Measurements from ENCODE around the gene PDE4D. TPM values are rescaled to one million over a fixed set of nuclear protein-coding genes. Genes with fewer than 3 reads are reported as not detected.

PDE4D gene
- total and polyA plus RNA-seq, 10 of the 15 experiments (the other 5 are each of a cell fraction or from before 2014, with no cell fraction given): 0.87 to 4.1 (median 2.2) TPM

GRCh38 chr5:59577485-59577884, 316.0 kb downstream of the PDE4D start:
- ATAC-seq: no peak
- CTCF ChIA-PET: no interaction called here
- no peak overlapping the region for H2AFZ ChIP-seq (ENCODE audit: control insufficient read depth, low read depth, low read length)
- in situ Hi-C loops (cut with MboI) (no loop called here), intact Hi-C loops (cut with micrococcal nuclease; ENCODE audit: unreplicated experiment) (no loop called here)
- H3K9ac ChIP-seq (ENCODE audit: control insufficient read depth, insufficient read depth, low read length): no peak overlapping the region
- DNase-seq (ENCODE audit: low read depth, low spot score): no peak
- no TSS peak for BruUV-seq (replicated peaks)
- H3K36me3 ChIP-seq (ENCODE audit: control insufficient read depth in 2 of 2, insufficient read depth in 2 of 2, low read length in 1 of 2): no peaks in the 10 kb centered on the region
- 88% methylated on average over 1 of the region's 1 CpG for WGBS (ENCODE audit: insufficient coverage, insufficient replicate concordance, low lambda C conversion rate, missing lambda C conversion rate)
- RAD21 ChIA-PET (ENCODE audit: unreplicated experiment): no interaction called here
- H3K79me2 ChIP-seq (ENCODE audit: control insufficient read depth, insufficient read depth, low read length): no peaks in the 10 kb centered on the region
- H3K4me2 ChIP-seq (ENCODE audit: control insufficient read depth, insufficient read depth): no peak overlapping the region
- no peaks in the 10 kb centered on the region for H4K20me1 ChIP-seq (ENCODE audit: control insufficient read depth, insufficient read depth)
- no peaks in the 10 kb centered on the region for H3K4me1 ChIP-seq (ENCODE audit: control insufficient read depth, insufficient read depth, low read length)
- H3K27ac ChIP-seq (ENCODE audit: control insufficient read depth, insufficient read depth): no peak overlapping the region
- no peaks in the 10 kb centered on the region for H3K27me3 ChIP-seq (replicated peaks in 1 of 2; ENCODE audit: control insufficient read depth in 2 of 2, insufficient read depth in 2 of 2, low read length in 1 of 2)
- H3K4me3 ChIP-seq: no peak overlapping the region
- POLR2A ChIA-PET: interaction anchor here (1.4 kb wide), 1 partner anchor 14 kb away, joined by 3 read pairs; no protein-coding TSS in a partner anchor
- no peaks in the 10 kb centered on the region for H3K9me3 ChIP-seq (replicated peaks; ENCODE audit: control insufficient read depth, insufficient read depth, low read length)
- SMC1A ChIA-PET (ENCODE audit: uncharacterized antibody, unreplicated experiment): interaction anchor here (2.0 kb wide), 1 partner anchor 34 kb away, joined by 5 read pairs; no protein-coding TSS in a partner anchor
- FAIRE-seq: no peak
- TF ChIP-seq ZBTB4 (CRISPR knock-in tag; IDR thresholded peaks at IDR 0.05) (no peak), RB1 (IDR thresholded peaks at IDR 0.05; ENCODE audit: borderline replicate concordance) (no peak), PKNOX1 (IDR thresholded peaks at IDR 0.05) (no peak), NFYB (IDR thresholded peaks at IDR 0.05; ENCODE audit: insufficient read depth, low read depth, low read length) (no peak), TCF7 (IDR thresholded peaks at IDR 0.05; ENCODE audit: borderline replicate concordance) (no peak), ELK1 (IDR thresholded peaks at IDR 0.05; ENCODE audit: low read depth, low read length) (no peak), EZH2 (IDR thresholded peaks at IDR 0.05; ENCODE audit: borderline replicate concordance, control insufficient read depth, low read depth, low read length) (no peak), NFYA (IDR thresholded peaks at IDR 0.05; ENCODE audit: borderline replicate concordance, low read depth, low read length) (no peak), NR2F1 (conservative IDR thresholded peaks at IDR 0.05) (no peak), SMARCA5 (IDR thresholded peaks at IDR 0.05) (no peak), ATF7 (IDR thresholded peaks at IDR 0.05; ENCODE audit: low read depth) (no peak), SUPT20H (IDR thresholded peaks at IDR 0.05; ENCODE audit: borderline replicate concordance, control insufficient read depth, low read depth, low read length) (no peak), SUZ12 (IDR thresholded peaks at IDR 0.05; ENCODE audit: unreplicated experiment) (no peak)
- TF ChIP-seq, protein P1, sequence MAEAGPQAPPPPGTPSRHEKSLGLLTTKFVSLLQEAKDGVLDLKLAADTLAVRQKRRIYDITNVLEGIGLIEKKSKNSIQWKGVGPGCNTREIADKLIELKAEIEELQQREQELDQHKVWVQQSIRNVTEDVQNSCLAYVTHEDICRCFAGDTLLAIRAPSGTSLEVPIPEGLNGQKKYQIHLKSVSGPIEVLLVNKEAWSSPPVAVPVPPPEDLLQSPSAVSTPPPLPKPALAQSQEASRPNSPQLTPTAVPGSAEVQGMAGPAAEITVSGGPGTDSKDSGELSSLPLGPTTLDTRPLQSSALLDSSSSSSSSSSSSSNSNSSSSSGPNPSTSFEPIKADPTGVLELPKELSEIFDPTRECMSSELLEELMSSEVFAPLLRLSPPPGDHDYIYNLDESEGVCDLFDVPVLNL (IDR thresholded peaks at IDR 0.05; ENCODE audit: low read depth, low read length): no peak
- TF ChIP-seq, protein P2, sequence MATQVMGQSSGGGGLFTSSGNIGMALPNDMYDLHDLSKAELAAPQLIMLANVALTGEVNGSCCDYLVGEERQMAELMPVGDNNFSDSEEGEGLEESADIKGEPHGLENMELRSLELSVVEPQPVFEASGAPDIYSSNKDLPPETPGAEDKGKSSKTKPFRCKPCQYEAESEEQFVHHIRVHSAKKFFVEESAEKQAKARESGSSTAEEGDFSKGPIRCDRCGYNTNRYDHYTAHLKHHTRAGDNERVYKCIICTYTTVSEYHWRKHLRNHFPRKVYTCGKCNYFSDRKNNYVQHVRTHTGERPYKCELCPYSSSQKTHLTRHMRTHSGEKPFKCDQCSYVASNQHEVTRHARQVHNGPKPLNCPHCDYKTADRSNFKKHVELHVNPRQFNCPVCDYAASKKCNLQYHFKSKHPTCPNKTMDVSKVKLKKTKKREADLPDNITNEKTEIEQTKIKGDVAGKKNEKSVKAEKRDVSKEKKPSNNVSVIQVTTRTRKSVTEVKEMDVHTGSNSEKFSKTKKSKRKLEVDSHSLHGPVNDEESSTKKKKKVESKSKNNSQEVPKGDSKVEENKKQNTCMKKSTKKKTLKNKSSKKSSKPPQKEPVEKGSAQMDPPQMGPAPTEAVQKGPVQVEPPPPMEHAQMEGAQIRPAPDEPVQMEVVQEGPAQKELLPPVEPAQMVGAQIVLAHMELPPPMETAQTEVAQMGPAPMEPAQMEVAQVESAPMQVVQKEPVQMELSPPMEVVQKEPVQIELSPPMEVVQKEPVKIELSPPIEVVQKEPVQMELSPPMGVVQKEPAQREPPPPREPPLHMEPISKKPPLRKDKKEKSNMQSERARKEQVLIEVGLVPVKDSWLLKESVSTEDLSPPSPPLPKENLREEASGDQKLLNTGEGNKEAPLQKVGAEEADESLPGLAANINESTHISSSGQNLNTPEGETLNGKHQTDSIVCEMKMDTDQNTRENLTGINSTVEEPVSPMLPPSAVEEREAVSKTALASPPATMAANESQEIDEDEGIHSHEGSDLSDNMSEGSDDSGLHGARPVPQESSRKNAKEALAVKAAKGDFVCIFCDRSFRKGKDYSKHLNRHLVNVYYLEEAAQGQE (IDR thresholded peaks at IDR 0.05; ENCODE audit: low read depth, low read length): no peak

Data from GM12878 (cell line).